Subcutaneous adipose tissue (tissue), 4 donors: ENCODE results near the gene WDR73. TPM values are rescaled to one million over a fixed set of nuclear protein-coding genes. Genes with fewer than 3 reads are reported as not detected.

Source experiments
- CTCF ChIP-seq: fragments of 450-650 bp; IDR thresholded peaks from one replicate; pipeline ENCODE4 v1.5.1; 2016; ENCODE audit warnings: low read depth, mild to moderate bottlenecking, control low read depth, antibody characterized with exemption, moderate library complexity
- total RNA-seq, 4 donors: library from RNA; depleted of rRNA; stranded (reverse); fragments of >200 nt; gene quantifications; one replicate each; pipeline ENCODE4 v1.1.0, GENCODE V29; 2016

Gene WDR73
- 10 to 100 TPM in 3 of 4 donors, 1 to 10 TPM in 1; 9.5 to 19.8 (median 15.8) TPM for total RNA-seq

GRCh38 chr15:84653910-84654688 is at the start of gene WDR73:
Gene WDR73, minus strand, starts transcription at chr15:84654283. Its CDS starts 9 bp downstream, at chr15:84654274.
- TF ChIP-seq CTCF = no peak

GRCh38 chr15:84703808-84704207 is 49.7 kb upstream of the WDR73 start:
- TF ChIP-seq CTCF = no peak

GRCh38 chr15:84702961-84703482 is 48.9 kb upstream of the WDR73 start:
- no peak for TF ChIP-seq CTCF

- TF ChIP-seq CTCF = no peak
Observed at GRCh38 chr15:84699538-84700191, 45.6 kb upstream of the WDR73 start.

- no peak for TF ChIP-seq CTCF
Observed at GRCh38 chr15:84697236-84697990, 43.3 kb upstream of the WDR73 start.

GRCh38 chr15:84696757-84697156 is 42.7 kb upstream of the WDR73 start:
- TF ChIP-seq CTCF = no peak

- TF ChIP-seq CTCF = no peak
Observed at GRCh38 chr15:84690342-84690741, 36.3 kb upstream of the WDR73 start.
